Endothelial cell of hepatic sinusoid (primary cell): ENCODE data around the gene RTEL1.

Source experiments
- in situ Hi-C: cut with HindIII; loops from 2 replicates; pipeline ENCODE4 v1.10.0; 2017; ENCODE audit warnings: low sequenced_read_pairs

RTEL1 gene

DNA sequence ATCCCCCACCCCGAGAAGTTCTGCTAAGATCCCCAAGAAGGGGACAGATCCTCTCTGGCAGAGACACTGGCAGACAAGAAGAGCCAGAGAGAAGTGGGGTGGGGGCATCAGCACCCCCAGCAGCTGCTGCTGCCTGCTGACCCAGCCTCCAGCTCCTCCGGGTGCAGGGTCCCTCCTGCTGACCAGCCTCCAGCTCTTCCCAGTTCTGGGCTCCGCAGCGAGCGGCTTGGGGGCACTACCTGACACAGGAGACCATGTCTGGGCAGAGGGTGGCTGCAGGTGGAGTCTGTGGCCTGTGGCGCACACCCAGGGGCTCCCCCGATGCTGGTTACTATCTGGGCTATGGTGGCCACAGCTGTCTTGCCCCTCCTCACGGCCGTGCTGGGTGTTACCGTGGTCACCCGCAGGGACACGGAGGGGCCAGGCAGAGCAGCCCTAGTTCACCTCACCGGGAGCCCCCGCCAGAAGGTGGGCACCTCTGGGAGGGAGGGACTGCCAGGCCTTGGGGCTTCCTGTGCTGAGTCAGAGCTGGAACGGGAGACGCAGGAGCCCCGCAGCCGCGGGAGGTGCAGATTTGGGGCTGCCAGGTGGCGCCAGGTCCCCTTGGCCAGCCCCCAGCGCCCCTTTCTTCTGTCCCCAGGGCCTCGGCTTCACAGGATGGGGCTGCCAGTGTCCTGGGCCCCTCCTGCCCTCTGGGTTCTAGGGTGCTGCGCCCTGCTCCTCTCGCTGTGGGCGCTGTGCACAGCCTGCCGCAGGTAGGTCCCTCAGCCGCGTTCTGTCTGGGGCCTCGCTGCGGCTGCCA lies 79.0 kb downstream of the RTEL1 start:
- in situ Hi-C loops: no loop called here

DNA sequence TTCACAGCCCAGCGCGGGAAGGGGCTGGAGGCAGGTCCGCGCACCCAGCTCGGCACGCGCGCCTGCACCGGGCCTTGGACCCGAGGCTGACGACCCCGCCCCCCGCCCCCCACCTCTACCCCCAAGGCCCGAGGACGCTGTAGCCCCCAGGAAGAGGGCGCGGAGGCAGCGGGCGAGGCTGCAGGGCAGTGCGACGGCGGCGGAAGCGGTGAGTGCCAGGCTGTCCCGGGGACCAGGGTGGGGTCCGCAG lies 79.5 kb downstream of the RTEL1 start:
- in situ Hi-C loops: no loop called here

DNA sequence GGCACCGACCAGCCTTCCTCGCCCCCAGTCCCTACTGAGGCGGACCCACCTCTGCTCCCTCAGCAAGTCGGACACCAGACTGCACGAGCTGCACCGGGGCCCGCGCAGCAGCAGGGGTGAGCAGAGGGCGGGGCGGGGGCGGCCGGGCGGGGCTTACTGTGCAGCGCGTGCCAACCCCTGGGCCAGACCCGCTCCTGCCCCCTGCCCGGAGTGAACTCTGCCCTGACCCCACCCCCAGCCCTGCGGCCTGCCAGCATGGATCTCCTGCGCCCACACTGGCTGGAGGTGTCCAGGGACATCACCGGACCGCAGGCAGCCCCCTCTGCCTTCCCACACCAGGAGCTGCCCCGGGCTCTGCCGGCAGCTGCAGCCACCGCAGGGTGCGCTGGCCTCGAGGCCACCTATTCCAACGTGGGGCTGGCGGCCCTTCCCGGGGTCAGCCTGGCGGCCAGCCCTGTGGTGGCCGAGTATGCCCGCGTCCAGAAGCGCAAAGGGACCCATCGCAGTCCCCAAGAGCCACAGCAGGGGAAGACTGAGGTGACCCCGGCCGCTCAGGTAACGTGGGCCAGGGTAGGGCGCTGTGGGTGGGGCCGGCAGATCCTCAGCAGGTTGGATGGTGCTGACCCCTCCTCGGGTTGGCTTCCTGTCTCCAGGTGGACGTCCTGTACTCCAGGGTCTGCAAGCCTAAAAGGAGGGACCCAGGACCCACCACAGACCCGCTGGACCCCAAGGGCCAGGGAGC lies 80.0 kb downstream of the RTEL1 start:
- in situ Hi-C loops: no loop called here

DNA sequence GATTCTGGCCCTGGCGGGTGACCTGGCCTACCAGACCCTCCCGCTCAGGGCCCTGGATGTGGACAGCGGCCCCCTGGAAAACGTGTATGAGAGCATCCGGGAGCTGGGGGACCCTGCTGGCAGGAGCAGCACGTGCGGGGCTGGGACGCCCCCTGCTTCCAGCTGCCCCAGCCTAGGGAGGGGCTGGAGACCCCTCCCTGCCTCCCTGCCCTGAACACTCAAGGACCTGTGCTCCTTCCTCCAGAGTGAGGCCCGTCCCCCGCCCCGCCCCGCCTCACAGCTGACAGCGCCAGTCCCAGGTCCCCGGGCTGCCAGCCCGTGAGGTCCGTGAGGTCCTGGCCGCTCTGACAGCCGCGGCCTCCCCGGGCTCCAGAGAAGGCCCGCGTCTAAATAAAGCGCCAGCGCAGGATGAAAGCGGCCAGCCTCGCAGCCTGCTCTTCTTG lies 80.6 kb downstream of the RTEL1 start:
- in situ Hi-C loops: no loop called here

DNA sequence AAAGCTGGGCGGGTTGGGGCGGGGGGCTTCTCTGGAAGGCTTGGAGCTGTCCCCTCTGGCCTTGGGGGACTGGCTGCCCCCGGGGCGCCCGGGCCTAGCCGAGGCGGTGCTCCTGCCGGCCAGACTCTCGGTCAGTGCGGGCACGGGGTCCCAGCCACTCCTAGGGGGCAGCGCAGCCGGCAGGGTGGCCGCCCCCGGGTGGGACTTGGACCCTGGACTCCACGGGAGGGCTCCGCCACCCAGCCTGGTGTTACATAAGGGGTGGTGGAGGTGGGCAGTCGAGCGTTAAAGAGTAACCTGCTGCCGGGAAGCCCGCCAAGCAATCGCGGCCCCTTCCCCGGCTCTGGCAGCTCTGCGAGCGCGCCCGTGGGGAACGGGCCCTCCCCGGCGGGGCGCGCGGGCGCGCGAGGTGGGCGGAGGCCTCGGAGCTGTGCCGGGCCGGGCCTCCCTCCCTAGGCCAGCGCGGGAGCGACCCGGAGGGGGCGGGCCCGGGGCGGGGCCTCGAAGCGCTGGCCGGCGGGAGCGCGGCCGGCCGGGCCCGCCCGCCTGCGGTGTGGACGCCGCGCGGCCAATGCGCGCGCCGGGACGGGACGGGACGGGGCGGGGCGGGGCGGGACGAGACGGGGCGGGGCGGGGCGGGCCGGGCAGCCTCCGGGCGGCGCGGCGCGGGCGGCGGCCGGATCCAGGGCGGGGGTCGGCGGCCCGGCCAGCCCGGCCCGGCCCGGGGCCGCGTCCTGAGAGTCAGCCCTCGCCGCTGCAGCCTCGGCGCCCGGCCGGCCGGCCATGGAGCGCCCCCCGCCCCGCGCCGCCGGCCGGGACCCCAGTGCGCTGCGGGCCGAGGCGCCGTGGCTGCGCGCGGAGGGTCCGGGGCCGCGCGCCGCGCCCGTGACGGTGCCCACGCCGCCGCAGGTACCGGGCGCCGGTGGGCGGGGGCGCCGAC lies 81.3 kb downstream of the RTEL1 start, which contains the start of gene SLC2A4RG:
SLC2A4RG (plus strand) TSS at position 647 of the 940 bp plus-strand sequence; CDS start at position 784, 137 bp downstream.
- in situ Hi-C loops: no loop called here

DNA sequence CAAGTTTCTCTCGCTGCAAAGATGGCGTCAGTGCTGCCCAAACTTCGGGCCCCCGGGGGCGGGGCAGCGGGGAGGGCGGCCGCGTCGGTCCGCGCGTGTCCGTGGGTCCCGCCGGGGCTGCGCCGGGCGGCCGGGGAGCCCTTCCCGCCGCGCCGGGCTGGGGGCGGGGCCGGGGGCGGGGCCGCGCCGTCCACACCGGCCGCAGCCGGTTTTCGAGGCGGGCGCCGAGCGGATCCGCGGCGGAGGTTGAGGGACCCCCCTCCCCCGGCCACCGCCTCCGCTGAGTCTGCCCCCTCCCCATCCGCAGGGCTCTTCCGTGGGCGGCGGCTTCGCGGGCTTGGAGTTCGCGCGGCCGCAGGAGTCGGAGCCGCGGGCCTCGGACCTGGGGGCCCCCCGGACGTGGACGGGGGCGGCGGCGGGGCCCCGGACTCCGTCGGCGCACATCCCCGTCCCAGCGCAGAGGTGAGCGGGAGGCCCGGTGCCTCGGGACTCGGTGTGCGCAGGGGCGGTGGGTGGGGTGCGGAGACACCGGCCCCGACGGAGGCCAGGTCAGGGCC lies 82.0 kb downstream of the RTEL1 start:
- in situ Hi-C loops: no loop called here

DNA sequence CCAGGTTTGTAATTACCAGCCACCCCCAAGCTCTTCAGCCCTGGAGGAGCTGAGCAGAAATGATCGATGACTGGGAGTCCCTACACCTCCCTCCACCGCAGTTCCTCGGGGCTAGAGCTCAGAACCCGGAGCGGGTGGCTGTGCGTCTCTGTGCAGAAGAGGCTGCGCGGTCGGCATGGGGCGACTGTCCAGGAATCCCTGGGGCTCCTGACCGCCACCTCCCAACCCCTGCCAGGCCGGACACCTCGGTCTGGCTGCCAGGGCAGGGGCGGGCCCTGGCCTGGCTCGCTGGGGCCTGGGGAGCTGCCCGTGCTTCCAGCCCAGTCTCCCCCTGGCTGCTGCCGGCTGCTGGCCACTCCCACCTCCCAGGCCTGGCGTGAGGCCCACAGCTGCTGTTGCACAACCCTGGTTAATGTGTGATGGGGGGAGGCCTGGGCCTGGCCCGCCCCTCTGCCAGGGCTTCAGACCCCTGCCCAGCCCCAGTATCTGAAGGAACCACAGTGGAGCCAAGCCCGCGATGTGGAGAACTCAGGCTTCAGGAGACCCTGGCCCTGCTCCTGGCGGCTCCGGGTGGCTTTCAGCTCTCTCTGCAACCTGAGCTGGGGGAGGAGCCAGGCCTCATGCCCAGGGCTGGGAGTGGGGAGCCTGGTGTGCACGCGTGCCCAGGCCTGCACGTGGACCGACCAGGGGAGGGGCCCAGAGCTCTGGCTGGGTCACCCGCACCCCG lies 82.7 kb downstream of the RTEL1 start:
- in situ Hi-C loops: no loop called here

DNA sequence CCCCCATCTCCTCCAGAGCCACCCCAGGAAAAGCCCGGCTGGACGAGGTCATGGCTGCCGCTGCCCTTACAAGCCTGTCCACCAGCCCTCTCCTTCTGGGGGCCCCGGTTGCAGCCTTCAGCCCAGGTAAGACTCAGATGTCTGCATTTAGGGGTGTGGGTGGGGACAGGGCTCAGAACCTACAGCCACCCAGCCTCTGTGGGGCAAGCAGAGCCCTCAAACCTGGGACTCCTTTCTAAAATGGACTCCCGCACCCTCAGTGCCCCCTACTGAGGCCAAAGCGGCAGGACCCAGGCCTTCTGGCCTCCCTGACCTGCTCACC lies 83.2 kb downstream of the RTEL1 start:
- in situ Hi-C loops: no loop called here

DNA sequence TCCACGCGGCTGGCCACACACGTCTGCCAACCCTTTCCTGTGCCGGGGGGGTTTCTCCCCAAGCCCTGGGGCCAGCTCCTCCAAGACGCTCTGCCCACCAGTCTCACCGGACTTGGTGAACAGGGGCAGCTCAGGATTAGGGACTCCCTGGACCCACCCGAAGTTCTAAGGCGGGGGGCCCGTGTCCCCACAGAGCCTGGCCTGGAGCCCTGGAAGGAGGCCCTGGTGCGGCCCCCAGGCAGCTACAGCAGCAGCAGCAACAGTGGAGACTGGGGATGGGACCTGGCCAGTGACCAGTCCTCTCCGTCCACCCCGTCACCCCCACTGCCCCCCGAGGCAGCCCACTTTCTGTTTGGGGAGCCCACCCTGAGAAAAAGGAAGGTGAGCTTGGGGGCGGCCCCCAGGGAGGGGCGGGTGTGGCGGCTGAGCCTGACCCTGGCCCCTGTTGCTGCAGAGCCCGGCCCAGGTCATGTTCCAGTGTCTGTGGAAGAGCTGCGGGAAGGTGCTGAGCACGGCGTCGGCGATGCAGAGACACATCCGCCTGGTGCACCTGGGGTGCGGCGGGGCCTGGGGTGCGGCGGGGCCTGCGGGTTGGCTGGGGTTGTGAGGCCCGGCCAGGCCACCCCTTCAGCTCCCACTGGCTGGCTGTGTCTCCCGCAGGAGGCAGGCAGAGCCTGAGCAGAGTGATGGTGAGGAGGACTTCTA lies 83.7 kb downstream of the RTEL1 start:
- in situ Hi-C loops: no loop called here

DNA sequence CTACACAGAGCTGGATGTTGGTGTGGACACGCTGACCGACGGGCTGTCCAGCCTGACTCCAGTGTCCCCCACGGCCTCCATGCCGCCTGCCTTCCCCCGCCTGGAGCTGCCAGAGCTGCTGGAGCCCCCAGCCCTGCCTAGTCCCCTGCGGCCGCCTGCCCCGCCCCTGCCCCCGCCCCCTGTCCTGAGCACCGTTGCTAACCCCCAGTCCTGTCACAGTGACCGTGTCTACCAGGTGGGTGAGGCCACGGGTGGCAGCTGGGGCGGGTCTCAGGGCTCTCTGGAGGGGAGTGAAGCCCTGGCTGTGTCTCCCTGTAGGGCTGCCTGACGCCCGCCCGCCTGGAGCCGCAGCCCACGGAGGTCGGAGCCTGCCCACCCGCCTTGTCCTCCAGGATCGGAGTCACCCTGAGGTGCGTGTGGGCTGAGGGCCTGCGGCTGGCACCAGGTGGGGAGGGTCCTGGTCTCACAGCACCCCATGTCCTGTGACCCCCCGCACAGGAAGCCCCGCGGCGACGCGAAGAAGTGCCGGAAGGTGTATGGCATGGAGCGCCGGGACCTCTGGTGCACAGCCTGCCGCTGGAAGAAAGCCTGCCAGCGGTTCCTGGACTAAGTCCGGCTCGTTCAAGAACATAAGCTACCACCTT lies 84.4 kb downstream of the RTEL1 start:
- in situ Hi-C loops: no loop called here

DNA sequence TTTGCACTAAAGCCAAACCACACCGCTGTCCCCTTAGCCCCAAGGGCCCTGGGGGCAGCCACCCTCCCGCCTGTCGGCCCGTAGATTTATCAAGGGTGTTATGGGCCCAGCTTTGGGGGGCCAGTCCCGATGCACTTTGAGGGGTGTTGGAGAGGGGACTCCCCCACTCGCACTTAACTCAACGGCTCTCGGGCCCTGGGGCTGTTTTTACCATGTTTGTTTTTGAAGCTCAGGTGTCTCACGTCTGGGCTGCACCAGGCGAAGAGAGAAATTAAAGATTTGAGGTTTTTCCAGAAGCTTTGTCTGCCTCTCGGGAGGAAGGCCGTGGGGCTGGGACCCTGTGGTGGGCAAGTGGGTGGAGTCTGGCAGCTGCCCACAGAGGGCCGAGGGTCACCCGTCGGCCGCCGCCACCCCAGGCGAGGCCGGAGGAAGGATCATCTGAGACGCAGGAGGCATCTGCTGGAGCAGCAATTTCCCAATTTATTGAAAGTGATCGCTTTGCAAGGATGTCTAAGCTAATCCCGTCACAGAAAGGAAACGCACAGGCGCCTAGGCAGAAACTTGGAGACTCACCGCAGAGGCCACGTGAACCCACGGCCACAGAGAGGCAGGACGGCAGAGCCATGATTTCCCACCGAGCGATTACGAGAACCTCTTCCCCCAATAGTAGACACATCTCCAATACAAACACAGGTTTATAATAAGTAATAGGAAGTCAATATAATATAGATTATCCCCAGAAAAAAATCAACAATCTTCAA lies 85.3 kb downstream of the RTEL1 start:
- in situ Hi-C loops: no loop called here

DNA sequence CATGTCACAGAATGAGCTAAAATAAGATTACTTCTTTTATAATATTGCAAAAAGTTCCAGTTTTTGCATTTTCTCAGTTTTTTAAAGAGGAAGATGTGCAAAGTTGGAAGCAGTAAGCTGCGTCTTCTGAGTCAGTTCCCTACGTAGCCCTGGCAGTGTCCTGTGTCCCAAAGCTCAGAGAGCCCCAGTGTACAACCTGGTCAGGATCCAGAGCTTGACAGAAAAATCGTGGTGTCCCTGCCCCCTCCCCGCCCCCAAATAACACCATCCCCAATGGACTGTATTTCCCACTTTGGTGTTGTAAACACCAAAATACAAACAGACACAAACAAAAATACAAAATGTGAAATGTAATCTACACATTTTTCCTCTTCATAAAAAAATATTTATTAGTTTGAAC lies 86.0 kb downstream of the RTEL1 start:
- in situ Hi-C loops: no loop called here

DNA sequence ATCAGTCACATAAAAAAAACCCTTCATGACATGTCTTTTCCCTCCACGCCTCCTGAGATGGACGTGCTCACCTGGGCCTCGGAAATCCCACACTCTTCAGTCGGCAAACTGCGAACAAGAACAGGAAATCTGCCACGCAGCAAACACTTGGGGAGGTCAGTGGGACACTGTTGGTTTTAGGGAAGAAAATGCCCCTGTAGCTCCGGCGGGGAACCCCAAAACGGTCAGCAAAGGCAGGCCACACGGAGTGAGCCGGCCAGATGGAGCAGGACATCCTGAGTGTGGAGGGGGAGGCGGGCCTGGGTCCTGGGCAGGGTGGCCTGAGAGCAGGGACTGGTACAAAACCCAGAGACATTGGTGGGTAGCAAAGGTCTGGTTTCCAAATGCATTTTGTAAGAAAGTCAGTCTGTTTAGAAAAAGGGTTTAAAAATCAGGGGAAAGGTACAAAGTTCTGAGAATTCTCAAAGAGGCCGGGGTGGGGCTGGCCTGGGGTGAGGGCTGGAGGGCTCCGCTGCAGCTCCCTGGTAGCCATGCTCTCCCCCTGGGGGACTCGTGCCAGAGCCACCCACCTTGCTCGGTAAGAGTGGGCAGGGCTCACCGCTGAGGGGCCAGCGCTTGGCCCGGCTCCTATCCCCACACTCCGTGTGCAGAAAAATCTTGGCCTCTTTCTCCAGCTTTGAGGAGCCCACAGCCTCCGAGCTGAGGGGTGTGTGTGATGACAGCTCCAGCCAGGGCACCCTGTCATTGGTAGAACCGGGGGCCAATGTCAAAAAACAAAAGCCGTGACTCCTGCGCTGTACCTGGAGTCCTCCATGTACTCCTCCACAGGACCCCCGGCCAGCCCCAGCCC lies 86.7 kb downstream of the RTEL1 start:
- in situ Hi-C loops: no loop called here

DNA sequence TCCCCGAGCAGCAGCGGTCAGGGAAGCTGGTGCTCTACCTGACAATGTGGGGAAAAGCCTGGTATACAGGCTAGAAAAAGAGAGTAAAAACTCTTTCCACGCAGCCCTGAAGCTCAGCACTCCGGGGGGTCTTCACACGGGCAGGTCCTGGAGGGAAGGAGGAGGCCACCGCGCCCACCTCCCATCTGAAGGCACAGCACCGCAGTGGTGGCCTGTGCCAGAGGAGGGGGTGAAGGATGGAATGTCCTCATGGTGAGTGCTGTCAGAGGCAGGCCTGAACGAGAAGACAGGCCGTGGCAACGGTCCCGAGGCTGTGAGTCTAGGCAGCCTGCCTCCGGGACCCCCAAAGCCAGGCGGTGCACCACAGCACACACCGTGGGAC lies 87.3 kb downstream of the RTEL1 start:
- in situ Hi-C loops: no loop called here
